HepG2 (cell line): ENCODE measurements around the gene RPS10. TPM values are rescaled to one million over a fixed set of nuclear protein-coding genes. Genes with fewer than 3 reads are reported as not detected.
A peak's percentile ranks its signal among the peaks of the same experiment; 100 is the strongest.

Source experiments
- ARID2 ChIP-seq: sonication (generic); formaldehyde crosslinking; IDR thresholded peaks from 2 replicates; pipeline ENCODE4 v1.8.1; 2022; ENCODE audit warnings: mild to moderate bottlenecking, missing genetic modification reagents, borderline replicate concordance
- GATAD1 ChIP-seq: IDR thresholded peaks from 2 replicates; pipeline ENCODE4 v1.6.1; 2016; ENCODE audit warnings: missing genetic modification reagents, missing compliant biosample characterization
- IKZF1 ChIP-seq: fragments of 450-650 bp; IDR thresholded peaks from 2 replicates; pipeline ENCODE4 v1.7.1; 2016
- KLF6 ChIP-seq: IDR thresholded peaks from 2 replicates; pipeline ENCODE4 v1.8.0; 2016; ENCODE audit warnings: missing biosample characterization, missing genetic modification reagents
- SOX13 ChIP-seq, 3 experiments: fragments of 450-650 bp in 1 of 3; sonication (generic) in 1 of 3; formaldehyde crosslinking in 1 of 3; IDR thresholded peaks in 2 of 3; conservative IDR thresholded peaks in 1 of 3; 2 replicates each; pipeline versions ENCODE4 v1.5.0 to v1.6.1; 2016 to 2020; ENCODE audit warnings: antibody characterized with exemption in 1 of 3, mild to moderate bottlenecking in 1 of 3, missing compliant biosample characterization in 1 of 3, missing genetic modification reagents in 1 of 3, moderate library complexity in 1 of 3
- ZNF30 ChIP-seq: sonication (generic); formaldehyde crosslinking; IDR thresholded peaks from 2 replicates; pipeline ENCODE4 v1.5.0; 2020; ENCODE audit warnings: mild to moderate bottlenecking, missing genetic modification reagents
- ZNF383 ChIP-seq: sonication (generic); formaldehyde crosslinking; IDR thresholded peaks from 2 replicates; pipeline ENCODE4 v1.4.0; 2020; ENCODE audit warnings: missing genetic modification reagents, mild to moderate bottlenecking, borderline replicate concordance
- ZNF468 ChIP-seq: sonication (generic); formaldehyde crosslinking; IDR thresholded peaks from 2 replicates; pipeline ENCODE4 v1.8.0; 2022; ENCODE audit warnings: mild to moderate bottlenecking, moderate library complexity, missing genetic modification reagents
- ZNF501 ChIP-seq: sonication (generic); formaldehyde crosslinking; IDR thresholded peaks from 2 replicates; pipeline ENCODE4 v1.5.1; 2020; ENCODE audit warnings: mild to moderate bottlenecking, moderate library complexity, missing genetic modification reagents
- ZNF792 ChIP-seq: IDR thresholded peaks from 2 replicates; pipeline ENCODE4 v1.6.1; 2016
- ZSCAN20 ChIP-seq: sonication (generic); formaldehyde crosslinking; IDR thresholded peaks from 2 replicates; pipeline ENCODE4 v1.4.0; 2020; ENCODE audit warnings: missing genetic modification reagents, mild to moderate bottlenecking, borderline replicate concordance
- ZZZ3 ChIP-seq: sonication (generic); formaldehyde crosslinking; IDR thresholded peaks from 2 replicates; pipeline ENCODE4 v1.4.0; 2020; ENCODE audit warnings: missing genetic modification reagents, mild to moderate bottlenecking, borderline replicate concordance
- polyA plus RNA-seq, 8 experiments: library from polyadenylated mRNA; depleted of rRNA in 3 of 8; stranded (reverse) in 7 of 8; unstranded in 1 of 8; fragments of >200 nt; fragmentation: Illumina TruSeq in 4 of 8; extraction: Trizol in 4 of 8; gene quantifications; 2 replicates each; pipeline versions ENCODE4 v1.2.1 to v1.2.3, GENCODE V29; 2011 to 2016; ENCODE audit warnings: low read depth in 4 of 8, missing spikeins in 1 of 8, mixed read lengths in 1 of 8; ENCODE audit not compliant: insufficient read depth in 1 of 8
- total RNA-seq, 5 experiments: library from RNA; depleted of rRNA; stranded (reverse); fragments of >200 nt; fragmentation: Illumina TruSeq; extraction: Trizol; gene quantifications; 2 replicates each; pipeline ENCODE4 v1.2.3, GENCODE V29; 2016; ENCODE audit warnings: low read depth in 1 of 5
- TF ChIP-seq, protein P1 (sequence below): fragments of 450-650 bp; IDR thresholded peaks from 2 replicates; pipeline ENCODE4 v1.6.1; 2017; ENCODE audit warnings: mild to moderate bottlenecking
- TF ChIP-seq, protein P2 (sequence below): sonication (generic); formaldehyde crosslinking; IDR thresholded peaks from 2 replicates; pipeline ENCODE4 v1.4.0; 2020; ENCODE audit warnings: missing genetic modification reagents, mild to moderate bottlenecking, borderline replicate concordance
- TF ChIP-seq, protein P3 (sequence below): sonication (generic); formaldehyde crosslinking; IDR thresholded peaks from 2 replicates; pipeline ENCODE4 v1.4.0; 2020; ENCODE audit warnings: missing genetic modification reagents
- TF ChIP-seq, protein P4 (sequence below): sonication (generic); formaldehyde crosslinking; IDR thresholded peaks from 2 replicates; pipeline ENCODE4 v1.8.0; 2022; ENCODE audit warnings: missing genetic modification reagents, mild to moderate bottlenecking, inconsistent platforms, borderline replicate concordance

Gene RPS10
- total and polyA plus RNA-seq, 2 of the 13 experiments (the other 11 are each of a cell fraction or from before 2014, with no cell fraction given): 2,909 to 4,648 TPM

DNA sequence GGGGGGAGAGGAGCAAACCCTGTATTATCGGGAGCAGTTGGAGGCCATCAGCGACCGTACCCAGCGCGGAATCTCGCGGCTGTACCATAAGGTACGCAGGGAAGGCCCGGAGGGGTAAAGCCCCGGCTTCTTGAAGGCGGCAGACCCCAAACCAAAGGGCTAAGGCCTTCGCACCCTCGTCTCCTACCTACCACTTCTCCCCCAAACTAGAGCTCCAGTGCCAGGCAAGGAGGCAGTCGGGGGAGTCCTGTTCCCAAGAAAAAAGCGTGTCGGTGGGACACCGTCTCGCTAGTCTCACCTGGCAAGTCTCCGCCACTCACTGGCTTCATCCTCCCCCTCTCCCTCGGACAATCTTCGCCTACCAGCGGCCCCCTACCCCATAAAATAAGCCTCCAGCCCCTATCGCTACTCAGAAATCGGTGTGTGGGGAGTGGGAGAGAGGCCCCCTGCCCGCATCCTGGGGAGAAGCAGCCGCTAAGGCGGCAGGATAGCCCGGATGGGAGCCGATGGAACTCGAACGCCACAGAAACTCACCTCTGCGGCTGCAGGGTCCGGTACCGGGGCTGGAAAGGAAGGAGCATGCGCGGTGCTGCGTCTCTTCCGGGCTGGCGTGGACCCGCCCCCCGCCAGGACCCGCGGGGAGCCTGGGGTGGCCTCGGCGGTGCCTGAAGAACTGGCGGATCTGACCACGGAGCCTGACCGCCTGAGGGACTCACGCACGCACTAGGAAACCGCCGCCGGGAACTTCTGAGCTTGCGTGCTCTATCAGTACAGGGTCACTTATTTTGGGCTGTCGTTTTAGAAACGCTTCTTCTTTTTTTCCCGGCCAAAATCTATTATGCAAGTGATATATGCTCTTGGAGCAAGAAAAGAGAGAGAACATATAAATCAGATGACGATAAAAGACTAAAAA is at the start of gene RPS10 (continued):
- TF ChIP-seq ZNF383 (CRISPR knock-in tag) (no peak), GATAD1 (peak; percentile 87), ZNF792 (CRISPR knock-in tag) (peak; percentile 70; the same call in 1 of the 2 replicates), ZSCAN20 (CRISPR knock-in tag) (peak; percentile 23; the same call in 1 of the 2 replicates), ZNF501 (peak; percentile 95), ZZZ3 (CRISPR knock-in tag) (peak; percentile 94; the same call in 1 of the 2 replicates), ZNF468 (no peak), ZNF30 (CRISPR knock-in tag) (no peak), IKZF1 (no peak), ARID2 (CRISPR knock-in tag) (0 out of 2 replicates have a peak, but pooled peaks have one; percentile 61), KLF6 (CRISPR knock-in tag) (peak; percentile 42; the same call in 1 of the 2 replicates), SOX13 (IDR thresholded peaks at IDR 0.05) (no peak), SOX13 (CRISPR knock-in tag; conservative IDR thresholded peaks at IDR 0.05 in 1 of 2, IDR thresholded peaks at IDR 0.05 in 1 of 2) (peak in 1 of 2 experiments; percentile 49; a peak in 2 of 4 replicates)
- TF ChIP-seq, protein P1, sequence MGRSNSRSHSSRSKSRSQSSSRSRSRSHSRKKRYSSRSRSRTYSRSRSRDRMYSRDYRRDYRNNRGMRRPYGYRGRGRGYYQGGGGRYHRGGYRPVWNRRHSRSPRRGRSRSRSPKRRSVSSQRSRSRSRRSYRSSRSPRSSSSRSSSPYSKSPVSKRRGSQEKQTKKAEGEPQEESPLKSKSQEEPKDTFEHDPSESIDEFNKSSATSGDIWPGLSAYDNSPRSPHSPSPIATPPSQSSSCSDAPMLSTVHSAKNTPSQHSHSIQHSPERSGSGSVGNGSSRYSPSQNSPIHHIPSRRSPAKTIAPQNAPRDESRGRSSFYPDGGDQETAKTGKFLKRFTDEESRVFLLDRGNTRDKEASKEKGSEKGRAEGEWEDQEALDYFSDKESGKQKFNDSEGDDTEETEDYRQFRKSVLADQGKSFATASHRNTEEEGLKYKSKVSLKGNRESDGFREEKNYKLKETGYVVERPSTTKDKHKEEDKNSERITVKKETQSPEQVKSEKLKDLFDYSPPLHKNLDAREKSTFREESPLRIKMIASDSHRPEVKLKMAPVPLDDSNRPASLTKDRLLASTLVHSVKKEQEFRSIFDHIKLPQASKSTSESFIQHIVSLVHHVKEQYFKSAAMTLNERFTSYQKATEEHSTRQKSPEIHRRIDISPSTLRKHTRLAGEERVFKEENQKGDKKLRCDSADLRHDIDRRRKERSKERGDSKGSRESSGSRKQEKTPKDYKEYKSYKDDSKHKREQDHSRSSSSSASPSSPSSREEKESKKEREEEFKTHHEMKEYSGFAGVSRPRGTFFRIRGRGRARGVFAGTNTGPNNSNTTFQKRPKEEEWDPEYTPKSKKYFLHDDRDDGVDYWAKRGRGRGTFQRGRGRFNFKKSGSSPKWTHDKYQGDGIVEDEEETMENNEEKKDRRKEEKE: no peak
- TF ChIP-seq, protein P2, sequence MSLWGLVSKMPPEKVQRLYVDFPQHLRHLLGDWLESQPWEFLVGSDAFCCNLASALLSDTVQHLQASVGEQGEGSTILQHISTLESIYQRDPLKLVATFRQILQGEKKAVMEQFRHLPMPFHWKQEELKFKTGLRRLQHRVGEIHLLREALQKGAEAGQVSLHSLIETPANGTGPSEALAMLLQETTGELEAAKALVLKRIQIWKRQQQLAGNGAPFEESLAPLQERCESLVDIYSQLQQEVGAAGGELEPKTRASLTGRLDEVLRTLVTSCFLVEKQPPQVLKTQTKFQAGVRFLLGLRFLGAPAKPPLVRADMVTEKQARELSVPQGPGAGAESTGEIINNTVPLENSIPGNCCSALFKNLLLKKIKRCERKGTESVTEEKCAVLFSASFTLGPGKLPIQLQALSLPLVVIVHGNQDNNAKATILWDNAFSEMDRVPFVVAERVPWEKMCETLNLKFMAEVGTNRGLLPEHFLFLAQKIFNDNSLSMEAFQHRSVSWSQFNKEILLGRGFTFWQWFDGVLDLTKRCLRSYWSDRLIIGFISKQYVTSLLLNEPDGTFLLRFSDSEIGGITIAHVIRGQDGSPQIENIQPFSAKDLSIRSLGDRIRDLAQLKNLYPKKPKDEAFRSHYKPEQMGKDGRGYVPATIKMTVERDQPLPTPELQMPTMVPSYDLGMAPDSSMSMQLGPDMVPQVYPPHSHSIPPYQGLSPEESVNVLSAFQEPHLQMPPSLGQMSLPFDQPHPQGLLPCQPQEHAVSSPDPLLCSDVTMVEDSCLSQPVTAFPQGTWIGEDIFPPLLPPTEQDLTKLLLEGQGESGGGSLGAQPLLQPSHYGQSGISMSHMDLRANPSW: peak; percentile 46; the same call in 1 of the 2 replicates
- TF ChIP-seq, protein P3, sequence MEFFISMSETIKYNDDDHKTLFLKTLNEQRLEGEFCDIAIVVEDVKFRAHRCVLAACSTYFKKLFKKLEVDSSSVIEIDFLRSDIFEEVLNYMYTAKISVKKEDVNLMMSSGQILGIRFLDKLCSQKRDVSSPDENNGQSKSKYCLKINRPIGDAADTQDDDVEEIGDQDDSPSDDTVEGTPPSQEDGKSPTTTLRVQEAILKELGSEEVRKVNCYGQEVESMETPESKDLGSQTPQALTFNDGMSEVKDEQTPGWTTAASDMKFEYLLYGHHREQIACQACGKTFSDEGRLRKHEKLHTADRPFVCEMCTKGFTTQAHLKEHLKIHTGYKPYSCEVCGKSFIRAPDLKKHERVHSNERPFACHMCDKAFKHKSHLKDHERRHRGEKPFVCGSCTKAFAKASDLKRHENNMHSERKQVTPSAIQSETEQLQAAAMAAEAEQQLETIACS (CRISPR knock-in tag): no peak
- TF ChIP-seq, protein P4, sequence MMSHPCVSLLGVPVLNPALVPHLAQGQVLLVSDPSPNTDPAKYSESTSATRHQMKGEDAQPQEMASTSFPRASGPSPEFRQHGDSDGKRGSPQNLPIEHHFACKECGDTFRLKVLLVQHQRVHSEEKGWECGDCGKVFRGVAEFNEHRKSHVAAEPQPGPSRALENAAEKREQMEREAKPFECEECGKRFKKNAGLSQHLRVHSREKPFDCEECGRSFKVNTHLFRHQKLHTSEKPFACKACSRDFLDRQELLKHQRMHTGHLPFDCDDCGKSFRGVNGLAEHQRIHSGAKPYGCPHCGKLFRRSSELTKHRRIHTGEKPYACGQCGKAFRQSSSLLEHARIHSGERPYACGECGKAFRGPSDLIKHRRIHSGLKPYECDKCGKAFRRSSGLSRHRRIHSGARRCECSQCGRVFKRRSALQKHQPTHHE (CRISPR knock-in tag): 0 out of 2 replicates have a peak, but pooled peaks have one; percentile 73
